ENCODE data around the gene TMEM18. TPM values are rescaled to one million over a fixed set of nuclear protein-coding genes. Genes with fewer than 3 reads are reported as not detected.

TMEM18 gene
- total and polyA plus RNA-seq, 9 of the 15 experiments (the other 6 are each of a cell fraction or from before 2014, with no cell fraction given) = 12.8 to 55.9 (median 21.8) TPM

GRCh38 chr2:658426-658825, 18.8 kb downstream of the TMEM18 start:
- no peak for ATAC-seq
- POLR2A ChIA-PET = no interaction called here
- TF ChIP-seq FOSL1 (tag; conservative IDR thresholded peaks at IDR 0.05) = no peak
- TF ChIP-seq ZNF592 (IDR thresholded peaks at IDR 0.05) = no peak
- TF ChIP-seq HMG20B (CRISPR knock-in tag; IDR thresholded peaks at IDR 0.05) = no peak
- no peak for TF ChIP-seq SIX5 (IDR thresholded peaks at IDR 0.05; ENCODE audit: borderline replicate concordance in 1 of 2, insufficient read depth in 1 of 2, low read depth in 1 of 2, low read length in 2 of 2)
- TF ChIP-seq ZBTB9 (CRISPR knock-in tag; IDR thresholded peaks at IDR 0.05) = no peak
- TF ChIP-seq MBD2 (IDR thresholded peaks at IDR 0.05; ENCODE audit: borderline replicate concordance, low read depth) = no peak
- TF ChIP-seq MIER1 (IDR thresholded peaks at IDR 0.05; ENCODE audit: low read depth) = no peak
- TF ChIP-seq TEAD2 (tag; IDR thresholded peaks at IDR 0.05) = no peak
- TF ChIP-seq CTCF (IDR thresholded peaks at IDR 0.05 in 2 of 3, conservative IDR thresholded peaks at IDR 0.05 in 1 of 3; ENCODE audit: insufficient read depth in 2 of 3, low read depth in 1 of 3, low read length in 3 of 3) = no peak
- TF ChIP-seq ZNF717 (CRISPR knock-in tag; IDR thresholded peaks at IDR 0.05) = no peak
- TF ChIP-seq STAG1 (CRISPR knock-in tag; IDR thresholded peaks at IDR 0.05; ENCODE audit: borderline replicate concordance) = no peak
- TF ChIP-seq DEAF1 (CRISPR knock-in tag; IDR thresholded peaks at IDR 0.05) = no peak
- TF ChIP-seq TEAD1 (CRISPR knock-in tag; IDR thresholded peaks at IDR 0.05) = no peak
- TF ChIP-seq ZNF589 (CRISPR knock-in tag; IDR thresholded peaks at IDR 0.05; ENCODE audit: low read depth) = no peak

More at GRCh38 chr2:658426-658825, 18.8 kb downstream of the TMEM18 start:
- CTCF ChIA-PET (ENCODE audit: low intra/inter-chr PET ratio) = no interaction called here
- in situ Hi-C loops (cut with MboI) (no loop called here), intact Hi-C loops (cut with micrococcal nuclease) (no loop called here)
- Histone ChIP-seq H4K20me1 (replicated peaks; ENCODE audit: control insufficient read depth, insufficient read depth, low read length) (no peaks in the 10 kb centered on the region), H3K4me2 (ENCODE audit: insufficient read depth, low read length) (no peak overlapping the region), H3K4me1 (replicated peaks in 1 of 2; ENCODE audit: control insufficient read depth in 2 of 2, insufficient read depth in 2 of 2, low read length in 2 of 2) (peaks cover 0 to 9% of the 10 kb centered on the region in 2 experiments; a peak in 2 of 5 replicates), H3K9me3 (replicated peaks; ENCODE audit: control insufficient read depth, insufficient read depth, low read depth, low read length) (no peaks in the 10 kb centered on the region), H3K4me3 (no peak overlapping the region), H3K9ac (ENCODE audit: insufficient read depth in 1 of 2, low read depth in 2 of 2, low read length in 2 of 2) (no peak overlapping the region), H2AFZ (ENCODE audit: low read depth, low read length) (no peak overlapping the region), H3K27ac (ENCODE audit: extremely low read depth, low read depth, low read length) (no peak overlapping the region), H3K36me3 (ENCODE audit: control insufficient read depth, insufficient read depth, low read length) (no peaks in the 10 kb centered on the region), H3K9me1 (ENCODE audit: control insufficient read depth, insufficient read depth, low read length) (no peaks in the 10 kb centered on the region), H3K27me3 (ENCODE audit: control insufficient read depth in 2 of 2, insufficient read depth in 2 of 2, low read length in 2 of 2) (peaks cover 26 to 60% of the 10 kb centered on the region in 2 experiments), H3K79me2 (ENCODE audit: control insufficient read depth, insufficient read depth, low read length) (no peaks in the 10 kb centered on the region)
- DNase-seq (ENCODE audit: extremely low read depth in 1 of 4, low spot score in 3 of 4) = no peak
- BruUV-seq (replicated peaks) = no TSS peak
- FAIRE-seq = no peak
- whole genome bisulfite sequencing (ENCODE audit: insufficient coverage, low coverage, missing lambda C conversion rate) = 3% methylated on average over 8 of the region's 8 CpGs

All from K562 (cell line).